OCI-LY7 (cell line): ENCODE results near the gene OR13C5.

Source experiments
- CTCF ChIP-seq: fragments of 200-600 bp; sonication (generic); conservative IDR thresholded peaks from 2 replicates; pipeline ENCODE4 v1.5.1; 2014; ENCODE audit warnings: mild to moderate bottlenecking, antibody characterized with exemption, low read length, moderate library complexity, mixed read lengths
- EZH2phosphoT487 ChIP-seq: fragments of 200-600 bp; sonication (generic); IDR thresholded peaks from 2 replicates; pipeline ENCODE4 v1.6.1; 2018; ENCODE audit warnings: low read depth, borderline replicate concordance, mild to moderate bottlenecking, mixed run types, antibody characterized with exemption, low read length, moderate library complexity, mixed read lengths

GRCh38 chr9:104577263-104577662 is 21.9 kb downstream of the OR13C5 start:
- TF ChIP-seq CTCF (no peak), EZH2phosphoT487 (no peak)
